GM12878 (cell line): ENCODE measurements around the gene COL4A2. TPM values are rescaled to one million over a fixed set of nuclear protein-coding genes. Genes with fewer than 3 reads are reported as not detected.

ENCODE experiments used
- ATAC-seq: fragments of 200-7000 bp; cut with Tn5 transposase; 3 replicates; pipeline ENCODE4 v1.9.1; 2020; ENCODE audit warnings: mild to moderate bottlenecking, moderate library complexity
- BruUV-seq: library from RNA; stranded (reverse); fragments of 400-500 nt; replicated peaks from 2 replicates; lab custom pipeline; 2021; lab: Mats Ljungman, UMichigan
- CTCF ChIA-PET: fragments of 300-600 bp; sonication (Branson Sonifier 250); formaldehyde crosslinking; extraction: SDS; loops from one replicate; lab custom pipeline; 2021; ENCODE audit warnings: inconsistent platforms; lab: Yijun Ruan, JAX
- POLR2A ChIA-PET: fragments of 350-600 bp; formaldehyde crosslinking; extraction: SDS; loops from one replicate; lab custom pipeline; 2021; ENCODE audit warnings: inconsistent platforms; lab: Charles Lee
- RAD21 ChIA-PET: fragments of 300-600 bp; sonication (Branson Sonifier 250); formaldehyde crosslinking; loops from one replicate; lab custom pipeline; 2023; ENCODE audit warnings: antibody characterized with exemption; ENCODE audit not compliant: unreplicated experiment; lab: Charles Lee
- SMC1A ChIA-PET: fragments of 300-600 bp; sonication (Branson Sonifier 250); formaldehyde crosslinking; loops from one replicate; lab custom pipeline; 2023; ENCODE audit not compliant: unreplicated experiment, uncharacterized antibody; lab: Charles Lee
- DNase-seq: peaks from one replicate; pipeline ENCODE4 v3.0.0-alpha.2; 2011; ENCODE audit warnings: low read depth, low spot score
- FAIRE-seq: peaks from 3 replicates; lab custom pipeline; 2011; peaks lifted over from hg19 to GRCh38; lab: Jason Lieb, UNC
- H2AFZ ChIP-seq: 2 replicates; pipeline ENCODE4 v1.6.0; 2011; ENCODE audit warnings: low read depth, low read length, control low read depth; ENCODE audit not compliant: control insufficient read depth
- H3K27ac ChIP-seq: 2 replicates; pipeline ENCODE4 v1.5.1; 2011; ENCODE audit warnings: control low read depth; ENCODE audit not compliant: control insufficient read depth, insufficient read depth
- H3K27me3 ChIP-seq, 2 experiments: replicated peaks in 1 of 2; 2 replicates each; pipeline versions ENCODE4 v1.6.0 to v1.6.1; 2011; ENCODE audit warnings: low read length in 1 of 2; ENCODE audit not compliant: control insufficient read depth in 2 of 2, insufficient read depth in 2 of 2
- H3K36me3 ChIP-seq, 2 experiments: 2 replicates each; pipeline ENCODE4 v1.5.1; 2011; ENCODE audit warnings: low read length in 1 of 2; ENCODE audit not compliant: control insufficient read depth in 2 of 2, insufficient read depth in 2 of 2
- H3K4me1 ChIP-seq: 2 replicates; pipeline ENCODE4 v1.6.1; 2011; ENCODE audit warnings: mild to moderate bottlenecking, low read length, moderate library complexity, mixed read lengths; ENCODE audit not compliant: control insufficient read depth, insufficient read depth
- H3K4me2 ChIP-seq: 2 replicates; pipeline ENCODE4 v1.6.0; 2011; ENCODE audit warnings: control low read depth; ENCODE audit not compliant: control insufficient read depth, insufficient read depth
- H3K4me3 ChIP-seq: fragments of 200-600 bp; sonication (generic); 2 replicates; pipeline ENCODE4 v1.5.1; 2016
- H3K79me2 ChIP-seq: 2 replicates; pipeline ENCODE4 v1.6.0; 2011; ENCODE audit warnings: low read length; ENCODE audit not compliant: control insufficient read depth, insufficient read depth
- H3K9ac ChIP-seq: 2 replicates; pipeline ENCODE4 v1.8.0; 2011; ENCODE audit warnings: low read length, control low read depth, mixed read lengths; ENCODE audit not compliant: control insufficient read depth, insufficient read depth
- H3K9me3 ChIP-seq: replicated peaks from 3 replicates; pipeline ENCODE4 v1.5.1; 2011; ENCODE audit warnings: mild to moderate bottlenecking, low read length; ENCODE audit not compliant: control insufficient read depth, insufficient read depth
- H4K20me1 ChIP-seq: 2 replicates; pipeline ENCODE4 v1.6.0; 2011; ENCODE audit not compliant: control insufficient read depth, insufficient read depth
- BCL11A ChIP-seq: IDR thresholded peaks from 2 replicates; pipeline ENCODE4 v1.6.1; 2011; ENCODE audit warnings: low read depth, low read length
- CREB1 ChIP-seq: IDR thresholded peaks from 2 replicates; pipeline ENCODE4 v1.6.1; 2012; ENCODE audit warnings: low read depth, mild to moderate bottlenecking, inconsistent platforms
- CREM ChIP-seq: IDR thresholded peaks from 2 replicates; pipeline ENCODE4 v1.6.1; 2014; ENCODE audit warnings: antibody characterized with exemption, low read depth
- GABPA ChIP-seq: IDR thresholded peaks from 2 replicates; pipeline ENCODE4 v1.6.1; 2014; ENCODE audit warnings: antibody characterized with exemption, low read depth, mild to moderate bottlenecking, inconsistent platforms
- HDGF ChIP-seq: fragments of 450-650 bp; IDR thresholded peaks from 2 replicates; pipeline ENCODE4 v1.6.1; 2016; ENCODE audit warnings: antibody characterized with exemption
- MXI1 ChIP-seq: fragments of 150-350 bp; IDR thresholded peaks from 2 replicates; pipeline ENCODE4 v1.6.1; 2011; ENCODE audit warnings: low read depth, mild to moderate bottlenecking, inconsistent platforms, low read length, improper control_type of control experiment
- NFIC ChIP-seq: IDR thresholded peaks from 2 replicates; pipeline ENCODE4 v1.6.1; 2012; ENCODE audit warnings: low read depth, mild to moderate bottlenecking, inconsistent platforms, low read length, moderate library complexity
- POLR2AphosphoS5 ChIP-seq: IDR thresholded peaks from 2 replicates; pipeline ENCODE4 v1.6.1; 2011; ENCODE audit warnings: mild to moderate bottlenecking, low read length, inconsistent platforms
- SP1 ChIP-seq: IDR thresholded peaks from one replicate; pipeline ENCODE4 v1.6.1; 2011; ENCODE audit warnings: low read depth, low read length
- SPI1 ChIP-seq: IDR thresholded peaks from 2 replicates; pipeline ENCODE4 v1.6.1; 2011; ENCODE audit warnings: low read depth, mild to moderate bottlenecking, low read length, moderate library complexity, borderline replicate concordance; ENCODE audit not compliant: insufficient read depth
- ZNF274 ChIP-seq: IDR thresholded peaks from one replicate; pipeline ENCODE4 v1.8.0; 2011; ENCODE audit not compliant: insufficient read length, insufficient read depth
- WGBS: methylation state at CpG from one replicate; pipeline ENCODE4 v1.1.6; 2016; ENCODE audit warnings: low lambda C conversion rate; ENCODE audit not compliant: insufficient replicate concordance, insufficient coverage; ENCODE audit errors: missing lambda C conversion rate; 5-methylcytosine and 5-hydroxymethylcytosine counted together
- in situ Hi-C: fragments of 300-500 bp; cut with MboI; formaldehyde crosslinking; loops from 9 replicates; pipeline ENCODE4 v1.14.3; 2018; ENCODE audit warnings: mixed read lengths
- intact Hi-C: fragments of 100-400 bp; cut with micrococcal nuclease; formaldehyde crosslinking; loops from one replicate; pipeline ENCODE4 v1.14.2; 2022; ENCODE audit not compliant: unreplicated experiment
- polyA plus RNA-seq, 11 experiments: library from polyadenylated mRNA; depleted of rRNA in 4 of 11; unstranded in 6 of 11; stranded (reverse) in 5 of 11; fragments of >200 nt; fragmentation: Nextera tagmentation in 4 of 11; fragmentation: Illumina TruSeq in 1 of 11; extraction: Ambion mirVana in 4 of 11; extraction: Trizol in 1 of 11; gene quantifications; 1 replicate in 1 of 11; 2 replicates in 10 of 11; pipeline versions ENCODE4 v1.2.1 to v1.2.3, GENCODE V29; 2011 to 2016; ENCODE audit warnings: inconsistent platforms in 2 of 11, missing spikeins in 2 of 11, low read depth in 1 of 11
- total RNA-seq, 4 experiments: library from RNA; depleted of rRNA in 3 of 4; stranded (reverse); fragments of >200 nt in 3 of 4; fragmentation: Illumina TruSeq in 1 of 4; extraction: Trizol in 1 of 4; gene quantifications; 2 replicates each; pipeline versions ENCODE4 v1.2.1 to v1.2.3, GENCODE V29; 2013 to 2021
- TF ChIP-seq, protein P1 (sequence below): IDR thresholded peaks from 2 replicates; pipeline ENCODE4 v1.6.1; 2011; ENCODE audit warnings: low read depth, low read length, improper control_type of control experiment, borderline replicate concordance

The COL4A2 gene
- total and polyA plus RNA-seq, 10 of the 15 experiments (the other 5 are each of a cell fraction or from before 2014, with no cell fraction given), result 0.16 to 1.6 (median 0.62) TPM; not detected in 3

GRCh38 chr13:110475550-110476219, 168.6 kb downstream of the COL4A2 start (continued):
- TF ChIP-seq, protein P1, sequence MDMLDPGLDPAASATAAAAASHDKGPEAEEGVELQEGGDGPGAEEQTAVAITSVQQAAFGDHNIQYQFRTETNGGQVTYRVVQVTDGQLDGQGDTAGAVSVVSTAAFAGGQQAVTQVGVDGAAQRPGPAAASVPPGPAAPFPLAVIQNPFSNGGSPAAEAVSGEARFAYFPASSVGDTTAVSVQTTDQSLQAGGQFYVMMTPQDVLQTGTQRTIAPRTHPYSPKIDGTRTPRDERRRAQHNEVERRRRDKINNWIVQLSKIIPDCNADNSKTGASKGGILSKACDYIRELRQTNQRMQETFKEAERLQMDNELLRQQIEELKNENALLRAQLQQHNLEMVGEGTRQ, result no peak
- TF ChIP-seq NFIC (peak; percentile 74; the same call in 1 of the 2 replicates), ZNF274 (no peak), GABPA (0 out of 2 replicates have a peak, but pooled peaks have one; percentile 24), POLR2AphosphoS5 (no peak), CREM (peak; percentile 80), BCL11A (no peak), SPI1 (peak; percentile 65; the same call in 1 of the 2 replicates), SP1 (no peak), CREB1 (peak; percentile 73)

- CTCF ChIA-PET, result interaction anchor here (0.6 kb wide), 2 partner anchors 21 to 86 kb away, joined by 3 read pairs; partner anchors contain the start of gene RAB20
- DNase-seq, result no peak
- Histone ChIP-seq H2AFZ (no peak overlapping the region), H3K9me3 (no peaks in the 10 kb centered on the region), H3K9ac (no peak overlapping the region), H4K20me1 (no peaks in the 10 kb centered on the region), H3K27me3 (no peaks in the 10 kb centered on the region; a peak in 1 of 4 replicates), H3K4me3 (no peak overlapping the region), H3K27ac (no peak overlapping the region), H3K36me3 (no peaks in the 10 kb centered on the region), H3K4me1 (peaks cover 25% of the 10 kb centered on the region), H3K4me2 (peak overlapping the region; percentile 22; the same call in 1 of the 2 replicates), H3K79me2 (no peaks in the 10 kb centered on the region)
- in situ Hi-C loops, result no loop called here
- intact Hi-C loops, result loop anchor here (10.0 kb wide), 2 partner anchors 439 to 569 kb away; partner anchors contain the start of gene ANKRD10
- POLR2A ChIA-PET, result no interaction called here
- WGBS, result 64% methylated on average over 12 of the region's 12 CpGs
- no peak for ATAC-seq
- SMC1A ChIA-PET, result no interaction called here
- FAIRE-seq, result no peak
- RAD21 ChIA-PET, result interaction anchor here (1.0 kb wide), 1 partner anchor 21 kb away, joined by 3 read pairs; no protein-coding TSS in a partner anchor
- BruUV-seq, result no TSS peak
- TF ChIP-seq HDGF, result no peak
- TF ChIP-seq MXI1, result no peak
Measured at GRCh38 chr13:110476220-110476617, 169.1 kb downstream of the COL4A2 start.
